Endodermal cell (in vitro differentiated cells): ENCODE measurements around the gene TBC1D8. TPM values are rescaled to one million over a fixed set of nuclear protein-coding genes. Genes with fewer than 3 reads are reported as not detected.

ENCODE experiments used
- DNase-seq: peaks from one replicate; pipeline ENCODE4 v3.0.0-alpha.2; 2017
- H3K27ac ChIP-seq: 2 replicates; pipeline ENCODE4 v1.5.1; 2013; ENCODE audit warnings: mild to moderate bottlenecking, low read depth, low read length, moderate library complexity
- H3K27me3 ChIP-seq: 2 replicates; pipeline ENCODE4 v1.6.1; 2013; ENCODE audit warnings: mild to moderate bottlenecking, low read length, moderate library complexity; ENCODE audit not compliant: insufficient read depth, control insufficient read depth, poor library complexity, severe bottlenecking
- H3K36me3 ChIP-seq: 2 replicates; pipeline ENCODE4 v1.7.0; 2013; ENCODE audit warnings: mild to moderate bottlenecking, low read length, moderate library complexity; ENCODE audit not compliant: control insufficient read depth, insufficient read depth
- H3K4me1 ChIP-seq: one replicate; pipeline ENCODE4 v1.7.0; 2013; ENCODE audit warnings: low read length; ENCODE audit not compliant: control insufficient read depth, insufficient read depth
- H3K4me3 ChIP-seq: 2 replicates; pipeline ENCODE4 v1.5.1; 2013; ENCODE audit warnings: mild to moderate bottlenecking, low read length, moderate library complexity
- H3K9ac ChIP-seq: 2 replicates; pipeline ENCODE4 v1.6.1; 2013; ENCODE audit warnings: mild to moderate bottlenecking, low read length, moderate library complexity; ENCODE audit not compliant: poor library complexity, severe bottlenecking; ENCODE audit errors: extremely low read depth
- H3K9me3 ChIP-seq: 2 replicates; pipeline ENCODE4 v1.6.1; 2013; ENCODE audit warnings: mild to moderate bottlenecking, low read length, moderate library complexity; ENCODE audit not compliant: control insufficient read depth
- H3K27ac Mint-ChIP-seq: 2 replicates; pipeline ENCODE4 v1.8.0; 2020; ENCODE audit warnings: mixed read lengths
- H3K27me3 Mint-ChIP-seq: 2 replicates; pipeline ENCODE4 v1.8.0; 2021; ENCODE audit warnings: mild to moderate bottlenecking, mixed read lengths; ENCODE audit not compliant: insufficient read depth
- H3K36me3 Mint-ChIP-seq: 2 replicates; pipeline ENCODE4 v1.8.0; 2020; ENCODE audit warnings: low read depth, mixed read lengths
- H3K4me1 Mint-ChIP-seq: 2 replicates; pipeline ENCODE4 v1.8.0; 2020; ENCODE audit warnings: mixed read lengths
- H3K4me3 Mint-ChIP-seq: 2 replicates; pipeline ENCODE4 v1.8.0; 2020; ENCODE audit warnings: mild to moderate bottlenecking, moderate library complexity, mixed read lengths
- H3K9me3 Mint-ChIP-seq: 2 replicates; pipeline ENCODE4 v1.8.0; 2020; ENCODE audit warnings: mild to moderate bottlenecking, mixed read lengths
- WGBS, 2 experiments: methylation state at CpG; one replicate each; pipeline versions ENCODE4 v1.1.5 to v1.1.7; 2013; ENCODE audit warnings: missing lambda C conversion rate in 2 of 2, mixed read lengths in 1 of 2; ENCODE audit not compliant: insufficient coverage in 1 of 2, insufficient read length in 1 of 2; 5-methylcytosine and 5-hydroxymethylcytosine counted together
- total RNA-seq, 2 donors: library from RNA; stranded (reverse); fragmentation: NEBNext Ultra II Directional in 1 of 2; extraction: Animal tissue kit (Norgen Biotek cat#: 25700) in 1 of 2; gene quantifications; 2 replicates in 1 of 2; 3 replicates in 1 of 2; pipeline ENCODE4 v1.2.1, GENCODE V29; 2021
- TF ChIP-seq, protein P1 (sequence below): fragments of 200-600 bp; sonication (generic); conservative IDR thresholded peaks from 2 replicates; pipeline ENCODE4 v1.5.0; 2021; ENCODE audit warnings: antibody characterized with exemption, mild to moderate bottlenecking

TBC1D8 gene
- total RNA-seq, 2 donors from 2014 or later, result 14.4 to 14.5 TPM

DNA sequence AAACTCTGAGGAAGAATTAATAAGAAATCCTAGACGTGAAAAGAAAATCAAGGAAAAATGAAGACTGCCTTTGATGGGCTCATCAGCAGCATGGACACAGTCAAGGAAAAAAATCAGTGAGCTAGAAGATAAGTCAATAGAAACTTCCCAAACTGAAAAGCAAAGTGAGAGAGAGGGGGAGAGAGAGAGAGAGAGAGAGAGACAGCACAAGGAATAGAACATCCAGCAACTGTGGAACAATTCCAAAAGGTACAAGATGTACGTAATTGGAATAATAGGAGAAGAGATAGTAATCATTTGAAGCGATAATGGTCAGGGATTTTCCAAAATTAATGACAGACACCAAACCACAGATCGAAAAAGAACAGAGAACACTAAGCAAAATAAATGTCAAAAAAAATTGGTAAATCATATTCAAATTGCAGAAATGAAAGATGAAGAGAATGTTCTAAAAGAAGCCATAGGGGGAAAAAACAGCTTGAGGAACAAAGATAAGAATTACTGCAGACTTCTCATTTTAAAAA, 54.5 kb downstream of the TBC1D8 start:
- Mint-ChIP-seq H3K9me3 (peaks cover 31% of the 10 kb centered on the region), H3K4me1 (peaks cover 7% of the 10 kb centered on the region), H3K27ac (no peak overlapping the region), H3K27me3 (no peaks in the 10 kb centered on the region), H3K4me3 (no peak overlapping the region), H3K36me3 (peaks cover 5% of the 10 kb centered on the region)
- TF ChIP-seq, protein P1, sequence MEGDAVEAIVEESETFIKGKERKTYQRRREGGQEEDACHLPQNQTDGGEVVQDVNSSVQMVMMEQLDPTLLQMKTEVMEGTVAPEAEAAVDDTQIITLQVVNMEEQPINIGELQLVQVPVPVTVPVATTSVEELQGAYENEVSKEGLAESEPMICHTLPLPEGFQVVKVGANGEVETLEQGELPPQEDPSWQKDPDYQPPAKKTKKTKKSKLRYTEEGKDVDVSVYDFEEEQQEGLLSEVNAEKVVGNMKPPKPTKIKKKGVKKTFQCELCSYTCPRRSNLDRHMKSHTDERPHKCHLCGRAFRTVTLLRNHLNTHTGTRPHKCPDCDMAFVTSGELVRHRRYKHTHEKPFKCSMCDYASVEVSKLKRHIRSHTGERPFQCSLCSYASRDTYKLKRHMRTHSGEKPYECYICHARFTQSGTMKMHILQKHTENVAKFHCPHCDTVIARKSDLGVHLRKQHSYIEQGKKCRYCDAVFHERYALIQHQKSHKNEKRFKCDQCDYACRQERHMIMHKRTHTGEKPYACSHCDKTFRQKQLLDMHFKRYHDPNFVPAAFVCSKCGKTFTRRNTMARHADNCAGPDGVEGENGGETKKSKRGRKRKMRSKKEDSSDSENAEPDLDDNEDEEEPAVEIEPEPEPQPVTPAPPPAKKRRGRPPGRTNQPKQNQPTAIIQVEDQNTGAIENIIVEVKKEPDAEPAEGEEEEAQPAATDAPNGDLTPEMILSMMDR, result no peak
- no peak for DNase-seq
- no peak overlapping the region for H3K9ac ChIP-seq
- no peak overlapping the region for H3K4me3 ChIP-seq
- no peaks in the 10 kb centered on the region for H3K36me3 ChIP-seq
- no peaks in the 10 kb centered on the region for H3K4me1 ChIP-seq
- H3K27ac ChIP-seq, result no peak overlapping the region
- no peaks in the 10 kb centered on the region for H3K27me3 ChIP-seq
- no peaks in the 10 kb centered on the region for H3K9me3 ChIP-seq
- 88 to 93% methylated on average over 1 to 4 of the region's 4 CpGs for WGBS, 2 experiments

DNA sequence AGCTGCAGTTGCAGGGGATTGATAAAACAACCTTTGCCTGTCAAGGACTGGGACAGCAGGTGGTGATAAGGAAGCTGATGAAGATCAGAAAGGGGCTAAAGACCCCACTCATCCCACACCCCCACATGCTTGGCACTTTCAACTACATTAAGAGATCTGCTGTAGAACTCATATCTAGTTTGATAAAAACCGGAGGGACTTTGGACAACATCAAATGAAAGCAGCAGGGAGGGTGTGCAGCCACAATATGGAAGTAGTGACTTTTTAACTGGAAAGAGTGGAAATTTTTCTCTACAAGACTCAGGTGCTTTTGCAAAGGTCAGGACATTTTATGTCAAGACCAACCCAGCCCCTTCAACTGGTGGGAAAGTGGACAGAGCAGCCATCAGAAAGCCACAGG, 56.8 kb downstream of the TBC1D8 start:
- no peaks in the 10 kb centered on the region for H3K9me3 ChIP-seq
- no peaks in the 10 kb centered on the region for H3K36me3 ChIP-seq
- no peak overlapping the region for H3K4me3 Mint-ChIP-seq
- no peaks in the 10 kb centered on the region for H3K27me3 ChIP-seq
- no peak overlapping the region for H3K27ac ChIP-seq
- no peak overlapping the region for H3K27ac Mint-ChIP-seq
- H3K36me3 Mint-ChIP-seq, result peaks cover 3% of the 10 kb centered on the region
- WGBS, 2 experiments, result 86 to 100% methylated on average over 1 of the region's 1 CpG
- no peak for DNase-seq
- H3K4me1 ChIP-seq, result no peaks in the 10 kb centered on the region
- H3K9ac ChIP-seq, result no peak overlapping the region
- TF ChIP-seq, protein P1, result no peak
- peaks cover 7% of the 10 kb centered on the region for H3K4me1 Mint-ChIP-seq
- no peak overlapping the region for H3K4me3 ChIP-seq
- no peaks in the 10 kb centered on the region for H3K27me3 Mint-ChIP-seq
- peaks cover 11% of the 10 kb centered on the region for H3K9me3 Mint-ChIP-seq

DNA sequence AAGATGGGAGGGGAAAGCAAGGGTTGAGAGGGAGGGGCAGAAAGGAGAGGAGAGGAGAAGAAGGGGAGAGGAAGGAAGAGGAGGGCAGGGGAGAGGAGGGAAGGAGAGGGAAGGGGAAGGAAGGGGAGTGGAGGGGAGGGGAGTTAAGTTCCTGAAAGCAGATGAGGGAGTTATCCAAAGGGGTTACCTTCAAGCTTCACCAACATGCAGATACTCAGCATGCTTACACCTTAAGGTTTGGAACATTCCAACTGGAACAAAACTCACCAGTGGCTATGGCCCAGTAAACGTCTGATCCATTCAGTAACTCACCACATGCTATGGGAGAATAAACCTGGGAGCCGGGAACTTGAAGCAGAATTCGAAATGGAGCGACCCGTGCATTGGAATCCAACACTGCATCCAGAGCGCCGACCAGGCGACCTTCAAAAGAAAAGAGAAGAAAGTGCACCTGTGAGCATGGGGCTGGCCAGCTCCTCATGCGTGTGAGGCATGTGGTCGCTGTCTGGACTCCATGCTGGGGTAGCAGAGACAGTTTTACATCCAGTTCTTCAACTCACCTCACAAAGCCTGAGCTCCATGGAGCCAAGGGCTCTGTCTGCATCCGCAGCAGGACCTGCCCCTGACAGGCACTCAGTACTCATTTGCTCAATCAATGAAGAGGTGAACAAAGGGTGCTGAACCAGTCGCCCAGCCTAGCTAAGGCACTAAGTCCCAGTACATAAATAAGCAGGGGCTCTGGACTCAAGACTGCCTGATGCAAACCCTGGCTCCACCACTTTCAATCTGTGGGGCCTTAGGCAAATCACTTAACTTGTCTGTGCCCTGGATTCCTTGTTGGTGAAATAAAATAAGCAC, 61.0 kb downstream of the TBC1D8 start:
- H3K27ac ChIP-seq, result no peak overlapping the region
- TF ChIP-seq, protein P1, result no peak
- H3K9me3 ChIP-seq, result no peaks in the 10 kb centered on the region
- Mint-ChIP-seq H3K9me3 (no peaks in the 10 kb centered on the region), H3K27me3 (no peaks in the 10 kb centered on the region), H3K27ac (no peak overlapping the region), H3K4me1 (peaks cover 7% of the 10 kb centered on the region), H3K36me3 (peaks cover 1% of the 10 kb centered on the region), H3K4me3 (no peak overlapping the region)
- H3K4me1 ChIP-seq, result no peaks in the 10 kb centered on the region
- H3K9ac ChIP-seq, result no peak overlapping the region
- no peak for DNase-seq
- WGBS, 2 experiments, result 83 to 88% methylated on average over 10 to 12 of the region's 12 CpGs
- H3K27me3 ChIP-seq, result no peaks in the 10 kb centered on the region
- H3K36me3 ChIP-seq, result no peaks in the 10 kb centered on the region
- H3K4me3 ChIP-seq, result no peak overlapping the region
